Erythroblast (primary cell): ENCODE results near the gene CACNA1S.

Experiments used
- DNase-seq, 2 experiments: peaks; one replicate each; lab custom pipeline; 2025; lab: John Stamatoyannopoulos, UW
- GATA1 ChIP-seq: IDR thresholded peaks from 2 replicates; pipeline ENCODE4 v1.6.1; 2011; ENCODE audit warnings: low read depth, mild to moderate bottlenecking, control low read depth, low read length, moderate library complexity
- POLR2A ChIP-seq: IDR thresholded peaks from 2 replicates; pipeline ENCODE4 v1.6.1; 2011; ENCODE audit warnings: mild to moderate bottlenecking, low read length

The CACNA1S gene

GRCh38 chr1:201090541-201090940 lies 21.7 kb downstream of the CACNA1S start:
- DNase-seq, result no peak
- TF ChIP-seq GATA1 (no peak), POLR2A (no peak)

- no peak for DNase-seq
- TF ChIP-seq GATA1 (no peak), POLR2A (no peak)
These were observed 22.6 kb downstream of the CACNA1S start for GRCh38 chr1:201089596-201089995.

GRCh38 chr1:201088901-201089525 lies 23.2 kb downstream of the CACNA1S start:
- TF ChIP-seq POLR2A, result no peak
- TF ChIP-seq GATA1, result no peak
- DNase-seq, result no peak

- no peak for DNase-seq
- no peak for TF ChIP-seq POLR2A
- no peak for TF ChIP-seq GATA1
These were observed 23.8 kb downstream of the CACNA1S start for GRCh38 chr1:201088395-201088794.

- peak; percentile 33 to 57 for DNase-seq
- TF ChIP-seq GATA1 (no peak), POLR2A (no peak)
These were observed 26.1 kb downstream of the CACNA1S start for GRCh38 chr1:201085902-201086735.

GRCh38 chr1:201084295-201084694 lies 27.9 kb downstream of the CACNA1S start:
- TF ChIP-seq POLR2A, result no peak
- no peak for TF ChIP-seq GATA1
- no peak for DNase-seq

- no peak for DNase-seq
- TF ChIP-seq GATA1, result no peak
- TF ChIP-seq POLR2A, result no peak
These were observed 28.5 kb downstream of the CACNA1S start for GRCh38 chr1:201083741-201084140.

GRCh38 chr1:201080135-201080534 lies 32.1 kb downstream of the CACNA1S start:
- no peak for DNase-seq
- TF ChIP-seq GATA1 (no peak), POLR2A (no peak)

GRCh38 chr1:201077736-201078135 lies 34.5 kb downstream of the CACNA1S start:
- no peak for DNase-seq
- TF ChIP-seq POLR2A (no peak), GATA1 (no peak)

GRCh38 chr1:201077116-201077515 lies 35.1 kb downstream of the CACNA1S start:
- no peak for DNase-seq
- TF ChIP-seq POLR2A (no peak), GATA1 (no peak)

GRCh38 chr1:201076092-201076491 lies 36.1 kb downstream of the CACNA1S start:
- no peak for DNase-seq
- TF ChIP-seq GATA1 (no peak), POLR2A (no peak)

GRCh38 chr1:201074018-201074417 lies 38.2 kb downstream of the CACNA1S start:
- DNase-seq, result no peak
- TF ChIP-seq POLR2A (no peak), GATA1 (no peak)

GRCh38 chr1:201072922-201073321 lies 39.3 kb downstream of the CACNA1S start:
- DNase-seq, result no peak
- no peak for TF ChIP-seq POLR2A
- no peak for TF ChIP-seq GATA1

GRCh38 chr1:201072149-201072548 lies 40.1 kb downstream of the CACNA1S start:
- TF ChIP-seq GATA1 (no peak), POLR2A (no peak)
- DNase-seq, result no peak
